Activated T-cell treated with anti-CD3 and anti-CD28 coated beads, Interleukin-2, amount 50 U/mL, for 48 hours (primary cell): ENCODE measurements around the gene GREB1.

Experiments
- DNase-seq, 2 experiments: peaks; one replicate each; pipeline ENCODE4 v3.0.0-alpha.2; 2020

The GREB1 gene

GRCh38 chr2:11533278-11534070, at the start of gene GREB1:
GREB1 (plus strand) TSS chr2:11534045; CDS start chr2:11556615, 22,570 bp downstream.
- no peak for DNase-seq

- DNase-seq: no peak
These were observed 45.0 kb upstream of the GREB1 start for GRCh38 chr2:11488809-11489208.

GRCh38 chr2:11490194-11490593, 43.7 kb upstream of the GREB1 start:
- DNase-seq: no peak

GRCh38 chr2:11491348-11491933, 42.4 kb upstream of the GREB1 start:
- DNase-seq: no peak

GRCh38 chr2:11492244-11492643, 41.6 kb upstream of the GREB1 start:
- no peak for DNase-seq

GRCh38 chr2:11492720-11493119, 41.1 kb upstream of the GREB1 start:
- DNase-seq: no peak

GRCh38 chr2:11493282-11493681, 40.6 kb upstream of the GREB1 start:
- no peak for DNase-seq

GRCh38 chr2:11494310-11494709, 39.5 kb upstream of the GREB1 start:
- no peak for DNase-seq

GRCh38 chr2:11495844-11496681, 37.8 kb upstream of the GREB1 start:
- DNase-seq: no peak

GRCh38 chr2:11498543-11499034, 35.3 kb upstream of the GREB1 start:
- DNase-seq: no peak

GRCh38 chr2:11499081-11499743, 34.6 kb upstream of the GREB1 start:
- DNase-seq: no peak

GRCh38 chr2:11500702-11501303, 33.0 kb upstream of the GREB1 start:
- DNase-seq: no peak

- DNase-seq: no peak
These were observed 31.0 kb upstream of the GREB1 start for GRCh38 chr2:11502740-11503292.

- DNase-seq: no peak
These were observed 30.4 kb upstream of the GREB1 start for GRCh38 chr2:11503354-11503927.

GRCh38 chr2:11505652-11506610, 27.9 kb upstream of the GREB1 start:
- DNase-seq: no peak

GRCh38 chr2:11506611-11506969, 27.3 kb upstream of the GREB1 start:
- DNase-seq: no peak

GRCh38 chr2:11507517-11507916, 26.3 kb upstream of the GREB1 start:
- no peak for DNase-seq

GRCh38 chr2:11508279-11508678, 25.6 kb upstream of the GREB1 start:
- no peak for DNase-seq

GRCh38 chr2:11509657-11510360, 24.0 kb upstream of the GREB1 start:
- DNase-seq: no peak

- DNase-seq: no peak
These were observed 21.4 kb upstream of the GREB1 start for GRCh38 chr2:11512431-11512830.
